Fibroblast of the aortic adventitia (primary cell): ENCODE results near the gene PDGFRB. TPM values are rescaled to one million over a fixed set of nuclear protein-coding genes. Genes with fewer than 3 reads are reported as not detected.

ENCODE experiments used
- DNase-seq: peaks from one replicate; pipeline ENCODE4 v3.0.0-alpha.2; 2010; ENCODE audit warnings: low read depth
- H3K4me3 ChIP-seq: 2 replicates; pipeline ENCODE4 v1.5.1; 2011; ENCODE audit warnings: low read depth, mild to moderate bottlenecking, control low read depth, low read length, moderate library complexity
- CTCF ChIP-seq: IDR thresholded peaks from 2 replicates; pipeline ENCODE4 v1.5.1; 2011; ENCODE audit warnings: mild to moderate bottlenecking, low read length, control low read depth, inconsistent platforms; ENCODE audit not compliant: insufficient read depth
- total RNA-seq: library from RNA; depleted of rRNA; stranded (reverse); fragments of >200 nt; gene quantifications from 2 replicates; pipeline ENCODE4 v1.2.3, GENCODE V29; 2012; ENCODE audit warnings: low replicate concordance

Gene PDGFRB
- total RNA-seq, 1 donor = 111 TPM

GRCh38 chr5:150122536-150123481 is 32.8 kb downstream of the PDGFRB start:
- DNase-seq = no peak
- no peak overlapping the region for H3K4me3 ChIP-seq
- TF ChIP-seq CTCF = no peak

GRCh38 chr5:150122158-150122510 is 33.5 kb downstream of the PDGFRB start:
- no peak overlapping the region for H3K4me3 ChIP-seq
- DNase-seq = no peak
- peak; percentile 16 for TF ChIP-seq CTCF

DNA sequence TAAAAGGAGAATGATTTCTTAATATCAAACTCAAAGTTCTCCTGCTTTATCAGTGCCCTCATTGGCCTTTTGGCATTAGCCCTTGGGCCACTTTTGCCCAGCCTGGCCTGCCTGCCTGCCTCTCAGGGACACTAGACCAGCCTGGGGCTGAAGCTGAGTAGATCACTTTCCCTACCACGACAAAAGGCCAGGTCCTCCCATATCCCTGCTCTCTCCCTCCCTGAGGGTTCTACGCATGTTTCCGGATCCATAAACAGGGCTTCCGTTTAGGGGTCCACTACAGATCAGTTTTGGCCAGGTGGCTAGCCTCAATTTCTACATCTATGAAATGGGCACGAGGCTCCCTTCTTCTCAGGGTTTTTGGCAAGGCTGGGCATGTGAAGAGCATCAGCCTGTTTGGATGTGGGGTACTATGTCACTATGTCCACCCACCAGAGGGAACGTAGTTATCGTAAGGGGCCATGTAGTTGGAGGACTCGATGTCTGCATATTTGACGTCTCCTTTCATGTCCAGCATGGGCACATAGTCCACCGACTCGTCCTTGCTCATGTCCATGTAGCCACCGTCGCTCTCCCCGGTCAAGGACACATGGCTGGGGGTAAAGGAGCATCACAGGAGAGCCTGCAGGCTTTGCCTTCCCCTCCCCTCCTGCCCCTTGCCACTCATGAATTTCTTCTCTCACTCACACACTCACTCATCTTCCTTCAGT is 34.0 kb downstream of the PDGFRB start:
- H3K4me3 ChIP-seq = no peak overlapping the region
- DNase-seq = no peak
- TF ChIP-seq CTCF = no peak

- H3K4me3 ChIP-seq = no peak overlapping the region
- TF ChIP-seq CTCF = no peak
- no peak for DNase-seq
Observed at GRCh38 chr5:150120617-150121447, 34.8 kb downstream of the PDGFRB start.

- TF ChIP-seq CTCF = no peak
- DNase-seq = no peak
Observed at GRCh38 chr5:150120062-150120441, 35.6 kb downstream of the PDGFRB start.

GRCh38 chr5:150119421-150120061 is 36.1 kb downstream of the PDGFRB start:
- DNase-seq = no peak
- no peak for TF ChIP-seq CTCF
- no peak overlapping the region for H3K4me3 ChIP-seq

More at GRCh38 chr5:150120062-150120441, 35.6 kb downstream of the PDGFRB start:
- H3K4me3 ChIP-seq = no peak overlapping the region
